ENCODE results near the gene IGF1.

- TF ChIP-seq, protein P1, sequence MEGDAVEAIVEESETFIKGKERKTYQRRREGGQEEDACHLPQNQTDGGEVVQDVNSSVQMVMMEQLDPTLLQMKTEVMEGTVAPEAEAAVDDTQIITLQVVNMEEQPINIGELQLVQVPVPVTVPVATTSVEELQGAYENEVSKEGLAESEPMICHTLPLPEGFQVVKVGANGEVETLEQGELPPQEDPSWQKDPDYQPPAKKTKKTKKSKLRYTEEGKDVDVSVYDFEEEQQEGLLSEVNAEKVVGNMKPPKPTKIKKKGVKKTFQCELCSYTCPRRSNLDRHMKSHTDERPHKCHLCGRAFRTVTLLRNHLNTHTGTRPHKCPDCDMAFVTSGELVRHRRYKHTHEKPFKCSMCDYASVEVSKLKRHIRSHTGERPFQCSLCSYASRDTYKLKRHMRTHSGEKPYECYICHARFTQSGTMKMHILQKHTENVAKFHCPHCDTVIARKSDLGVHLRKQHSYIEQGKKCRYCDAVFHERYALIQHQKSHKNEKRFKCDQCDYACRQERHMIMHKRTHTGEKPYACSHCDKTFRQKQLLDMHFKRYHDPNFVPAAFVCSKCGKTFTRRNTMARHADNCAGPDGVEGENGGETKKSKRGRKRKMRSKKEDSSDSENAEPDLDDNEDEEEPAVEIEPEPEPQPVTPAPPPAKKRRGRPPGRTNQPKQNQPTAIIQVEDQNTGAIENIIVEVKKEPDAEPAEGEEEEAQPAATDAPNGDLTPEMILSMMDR (IDR thresholded peaks at IDR 0.05): no peak
- no peak for TF ChIP-seq POLR2A (IDR thresholded peaks at IDR 0.05)
These were observed 132.6 kb downstream of the IGF1 start for GRCh38 chr12:102347811-102348210.
